HEK293 (cell line): Measurements from ENCODE around the gene EHMT1.

Source experiments
- BCL11B ChIP-seq: fragments of 450-650 bp; formaldehyde crosslinking; IDR thresholded peaks from 2 replicates; pipeline ENCODE4 v1.5.1; 2016; ENCODE audit warnings: low read depth, missing biosample characterization, missing genetic modification characterization
- KLF16 ChIP-seq: fragments of 450-650 bp; formaldehyde crosslinking; IDR thresholded peaks from 2 replicates; pipeline ENCODE4 v1.5.1; 2017; ENCODE audit warnings: missing biosample characterization, missing genetic modification characterization
- SCRT1 ChIP-seq: fragments of 450-650 bp; formaldehyde crosslinking; IDR thresholded peaks from 2 replicates; pipeline ENCODE4 v1.5.1; 2016; ENCODE audit warnings: missing biosample characterization, missing genetic modification characterization, borderline replicate concordance
- SP2 ChIP-seq: fragments of 450-650 bp; formaldehyde crosslinking; IDR thresholded peaks from 2 replicates; pipeline ENCODE4 v1.5.1; 2016; ENCODE audit warnings: missing biosample characterization, missing genetic modification characterization
- ZBTB17 ChIP-seq: fragments of 450-650 bp; formaldehyde crosslinking; IDR thresholded peaks from 2 replicates; pipeline ENCODE4 v1.5.1; 2016; ENCODE audit warnings: missing biosample characterization, missing genetic modification characterization
- ZBTB21 ChIP-seq: fragments of 450-650 bp; formaldehyde crosslinking; IDR thresholded peaks from 2 replicates; pipeline ENCODE4 v1.5.1; 2017; ENCODE audit warnings: missing biosample characterization, missing genetic modification characterization
- ZBTB8A ChIP-seq: fragments of 450-650 bp; formaldehyde crosslinking; IDR thresholded peaks from 2 replicates; pipeline ENCODE4 v1.5.1; 2016; ENCODE audit warnings: missing biosample characterization, missing genetic modification characterization
- ZIC2 ChIP-seq: fragments of 450-650 bp; formaldehyde crosslinking; IDR thresholded peaks from 2 replicates; pipeline ENCODE4 v1.5.1; 2016; ENCODE audit warnings: missing biosample characterization, missing genetic modification characterization
- ZNF174 ChIP-seq: fragments of 450-650 bp; formaldehyde crosslinking; IDR thresholded peaks from 2 replicates; pipeline ENCODE4 v1.5.0; 2017; ENCODE audit warnings: missing biosample characterization, mild to moderate bottlenecking, missing genetic modification characterization
- ZNF221 ChIP-seq: fragments of 450-650 bp; formaldehyde crosslinking; IDR thresholded peaks from 2 replicates; pipeline ENCODE4 v1.5.1; 2017; ENCODE audit warnings: missing biosample characterization, missing genetic modification characterization, borderline replicate concordance
- ZNF302 ChIP-seq: fragments of 450-650 bp; formaldehyde crosslinking; IDR thresholded peaks from 2 replicates; pipeline ENCODE4 v1.5.1; 2016; ENCODE audit warnings: missing biosample characterization, missing genetic modification characterization, low read depth
- ZNF629 ChIP-seq: fragments of 450-650 bp; formaldehyde crosslinking; IDR thresholded peaks from 2 replicates; pipeline ENCODE4 v1.5.1; 2017; ENCODE audit warnings: missing biosample characterization, missing genetic modification characterization
- ZNF707 ChIP-seq: fragments of 450-650 bp; formaldehyde crosslinking; IDR thresholded peaks from 2 replicates; pipeline ENCODE4 v1.5.1; 2016; ENCODE audit warnings: missing biosample characterization, missing genetic modification characterization
- ZSCAN16 ChIP-seq: fragments of 450-650 bp; formaldehyde crosslinking; IDR thresholded peaks from 2 replicates; pipeline ENCODE4 v1.5.1; 2016; ENCODE audit warnings: missing biosample characterization, missing genetic modification characterization
- ZSCAN30 ChIP-seq: fragments of 450-650 bp; IDR thresholded peaks from 2 replicates; pipeline ENCODE4 v1.5.1; 2018; ENCODE audit warnings: missing biosample characterization, mild to moderate bottlenecking, missing genetic modification characterization, moderate library complexity
- TF ChIP-seq, protein P1 (sequence below): fragments of 450-650 bp; formaldehyde crosslinking; IDR thresholded peaks from 2 replicates; pipeline ENCODE4 v1.5.1; 2016; ENCODE audit warnings: missing biosample characterization, missing genetic modification characterization
- TF ChIP-seq, protein P2 (sequence below): fragments of 450-650 bp; formaldehyde crosslinking; IDR thresholded peaks from 2 replicates; pipeline ENCODE4 v1.5.1; 2016; ENCODE audit warnings: missing biosample characterization, missing genetic modification characterization
- TF ChIP-seq, protein P3 (sequence below): fragments of 450-650 bp; IDR thresholded peaks from 2 replicates; pipeline ENCODE4 v1.5.1; 2018; ENCODE audit warnings: missing biosample characterization, mild to moderate bottlenecking, missing genetic modification characterization
- TF ChIP-seq, protein P4 (sequence below): fragments of 450-650 bp; formaldehyde crosslinking; IDR thresholded peaks from 2 replicates; pipeline ENCODE4 v1.5.1; 2017; ENCODE audit warnings: missing biosample characterization, missing genetic modification characterization
- TF ChIP-seq, protein P5 (sequence below): fragments of 450-650 bp; formaldehyde crosslinking; IDR thresholded peaks from 2 replicates; pipeline ENCODE4 v1.5.1; 2016; ENCODE audit warnings: missing biosample characterization, missing genetic modification characterization
- TF ChIP-seq, protein P6 (sequence below): fragments of 450-650 bp; formaldehyde crosslinking; optimal IDR thresholded peaks from 2 replicates; pipeline ENCODE3; 2016; ENCODE audit warnings: missing biosample characterization, mild to moderate bottlenecking, missing genetic modification characterization

The EHMT1 gene

DNA sequence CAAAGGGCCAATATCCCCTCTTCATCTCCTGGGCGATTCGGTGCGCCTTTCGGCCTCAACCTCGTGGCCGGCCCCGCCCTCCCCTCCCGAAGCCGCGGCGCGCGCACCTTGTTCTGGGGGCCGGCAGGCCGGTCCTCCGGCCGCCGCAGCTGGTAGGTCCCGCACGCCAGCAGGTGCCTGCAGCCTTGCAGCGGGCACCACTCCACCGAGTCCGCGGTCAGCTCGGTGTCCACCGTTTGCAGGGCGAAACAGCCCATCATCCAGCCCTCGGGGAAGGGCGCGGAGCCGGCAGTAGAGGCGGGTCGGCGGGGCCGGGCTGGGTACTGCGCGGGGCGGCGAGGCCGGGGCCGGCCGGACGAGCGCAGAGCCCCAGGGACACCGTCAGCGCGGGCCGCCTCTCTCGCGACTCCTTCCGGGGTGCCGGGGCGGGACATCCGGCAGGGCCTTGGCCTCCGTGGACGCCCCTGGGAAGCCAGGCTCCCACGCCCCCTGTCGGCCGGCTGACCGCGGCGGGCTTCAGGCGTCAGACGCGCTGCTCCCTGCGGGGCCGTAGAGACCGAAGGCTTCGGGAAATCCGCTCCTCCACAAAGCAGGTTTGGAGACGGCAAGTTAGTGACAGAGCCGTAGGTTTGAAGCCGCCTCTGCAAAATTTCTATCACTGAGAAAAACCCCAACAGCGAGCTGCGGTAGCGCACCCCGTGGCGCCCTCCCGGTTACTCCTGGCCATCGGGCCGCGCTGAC is 40.1 kb upstream of the EHMT1 start, which contains the start of gene DPH7 (continued):
- TF ChIP-seq SCRT1 (0 out of 2 replicates have a peak, but pooled peaks have one; percentile 26), ZNF302 (tag by site-specific recombination) (no peak), SP2 (tag by site-specific recombination) (peak; percentile 82), ZBTB17 (tag by site-specific recombination) (peak; percentile 47; the same call in 1 of the 2 replicates), ZSCAN16 (tag by site-specific recombination) (peak; percentile 12; the same call in 1 of the 2 replicates), ZBTB8A (tag by site-specific recombination) (peak; percentile 74), BCL11B (peak; percentile 59; the same call in 1 of the 2 replicates), ZIC2 (tag by site-specific recombination) (peak; percentile 36; the same call in 1 of the 2 replicates), ZBTB21 (tag by site-specific recombination) (peak; percentile 54; the same call in 1 of the 2 replicates), ZNF174 (no peak), ZSCAN30 (tag by site-specific recombination) (peak; percentile 97), ZNF629 (tag by site-specific recombination) (peak; percentile 57; the same call in 1 of the 2 replicates), KLF16 (peak; percentile 41; the same call in 1 of the 2 replicates), ZNF221 (no peak), ZNF707 (tag by site-specific recombination) (no peak)
- TF ChIP-seq, protein P1, sequence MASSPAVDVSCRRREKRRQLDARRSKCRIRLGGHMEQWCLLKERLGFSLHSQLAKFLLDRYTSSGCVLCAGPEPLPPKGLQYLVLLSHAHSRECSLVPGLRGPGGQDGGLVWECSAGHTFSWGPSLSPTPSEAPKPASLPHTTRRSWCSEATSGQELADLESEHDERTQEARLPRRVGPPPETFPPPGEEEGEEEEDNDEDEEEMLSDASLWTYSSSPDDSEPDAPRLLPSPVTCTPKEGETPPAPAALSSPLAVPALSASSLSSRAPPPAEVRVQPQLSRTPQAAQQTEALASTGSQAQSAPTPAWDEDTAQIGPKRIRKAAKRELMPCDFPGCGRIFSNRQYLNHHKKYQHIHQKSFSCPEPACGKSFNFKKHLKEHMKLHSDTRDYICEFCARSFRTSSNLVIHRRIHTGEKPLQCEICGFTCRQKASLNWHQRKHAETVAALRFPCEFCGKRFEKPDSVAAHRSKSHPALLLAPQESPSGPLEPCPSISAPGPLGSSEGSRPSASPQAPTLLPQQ (tag by site-specific recombination) = peak; percentile 79
- TF ChIP-seq, protein P2, sequence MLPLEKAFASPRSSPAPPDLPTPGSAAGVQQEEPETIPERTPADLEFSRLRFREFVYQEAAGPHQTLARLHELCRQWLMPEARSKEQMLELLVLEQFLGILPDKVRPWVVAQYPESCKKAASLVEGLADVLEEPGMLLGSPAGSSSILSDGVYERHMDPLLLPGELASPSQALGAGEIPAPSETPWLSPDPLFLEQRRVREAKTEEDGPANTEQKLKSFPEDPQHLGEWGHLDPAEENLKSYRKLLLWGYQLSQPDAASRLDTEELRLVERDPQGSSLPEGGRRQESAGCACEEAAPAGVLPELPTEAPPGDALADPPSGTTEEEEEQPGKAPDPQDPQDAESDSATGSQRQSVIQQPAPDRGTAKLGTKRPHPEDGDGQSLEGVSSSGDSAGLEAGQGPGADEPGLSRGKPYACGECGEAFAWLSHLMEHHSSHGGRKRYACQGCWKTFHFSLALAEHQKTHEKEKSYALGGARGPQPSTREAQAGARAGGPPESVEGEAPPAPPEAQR (tag by site-specific recombination) = peak; percentile 30; the same call in 1 of the 2 replicates
- TF ChIP-seq, protein P3, sequence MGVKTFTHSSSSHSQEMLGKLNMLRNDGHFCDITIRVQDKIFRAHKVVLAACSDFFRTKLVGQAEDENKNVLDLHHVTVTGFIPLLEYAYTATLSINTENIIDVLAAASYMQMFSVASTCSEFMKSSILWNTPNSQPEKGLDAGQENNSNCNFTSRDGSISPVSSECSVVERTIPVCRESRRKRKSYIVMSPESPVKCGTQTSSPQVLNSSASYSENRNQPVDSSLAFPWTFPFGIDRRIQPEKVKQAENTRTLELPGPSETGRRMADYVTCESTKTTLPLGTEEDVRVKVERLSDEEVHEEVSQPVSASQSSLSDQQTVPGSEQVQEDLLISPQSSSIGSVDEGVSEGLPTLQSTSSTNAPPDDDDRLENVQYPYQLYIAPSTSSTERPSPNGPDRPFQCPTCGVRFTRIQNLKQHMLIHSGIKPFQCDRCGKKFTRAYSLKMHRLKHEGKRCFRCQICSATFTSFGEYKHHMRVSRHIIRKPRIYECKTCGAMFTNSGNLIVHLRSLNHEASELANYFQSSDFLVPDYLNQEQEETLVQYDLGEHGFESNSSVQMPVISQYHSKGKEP (tag by site-specific recombination) = peak; percentile 81
- TF ChIP-seq, protein P4, sequence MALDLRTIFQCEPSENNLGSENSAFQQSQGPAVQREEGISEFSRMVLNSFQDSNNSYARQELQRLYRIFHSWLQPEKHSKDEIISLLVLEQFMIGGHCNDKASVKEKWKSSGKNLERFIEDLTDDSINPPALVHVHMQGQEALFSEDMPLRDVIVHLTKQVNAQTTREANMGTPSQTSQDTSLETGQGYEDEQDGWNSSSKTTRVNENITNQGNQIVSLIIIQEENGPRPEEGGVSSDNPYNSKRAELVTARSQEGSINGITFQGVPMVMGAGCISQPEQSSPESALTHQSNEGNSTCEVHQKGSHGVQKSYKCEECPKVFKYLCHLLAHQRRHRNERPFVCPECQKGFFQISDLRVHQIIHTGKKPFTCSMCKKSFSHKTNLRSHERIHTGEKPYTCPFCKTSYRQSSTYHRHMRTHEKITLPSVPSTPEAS (tag by site-specific recombination) = no peak
- TF ChIP-seq, protein P5, sequence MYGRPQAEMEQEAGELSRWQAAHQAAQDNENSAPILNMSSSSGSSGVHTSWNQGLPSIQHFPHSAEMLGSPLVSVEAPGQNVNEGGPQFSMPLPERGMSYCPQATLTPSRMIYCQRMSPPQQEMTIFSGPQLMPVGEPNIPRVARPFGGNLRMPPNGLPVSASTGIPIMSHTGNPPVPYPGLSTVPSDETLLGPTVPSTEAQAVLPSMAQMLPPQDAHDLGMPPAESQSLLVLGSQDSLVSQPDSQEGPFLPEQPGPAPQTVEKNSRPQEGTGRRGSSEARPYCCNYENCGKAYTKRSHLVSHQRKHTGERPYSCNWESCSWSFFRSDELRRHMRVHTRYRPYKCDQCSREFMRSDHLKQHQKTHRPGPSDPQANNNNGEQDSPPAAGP = peak; percentile 50; the same call in 1 of the 2 replicates
- TF ChIP-seq, protein P6, sequence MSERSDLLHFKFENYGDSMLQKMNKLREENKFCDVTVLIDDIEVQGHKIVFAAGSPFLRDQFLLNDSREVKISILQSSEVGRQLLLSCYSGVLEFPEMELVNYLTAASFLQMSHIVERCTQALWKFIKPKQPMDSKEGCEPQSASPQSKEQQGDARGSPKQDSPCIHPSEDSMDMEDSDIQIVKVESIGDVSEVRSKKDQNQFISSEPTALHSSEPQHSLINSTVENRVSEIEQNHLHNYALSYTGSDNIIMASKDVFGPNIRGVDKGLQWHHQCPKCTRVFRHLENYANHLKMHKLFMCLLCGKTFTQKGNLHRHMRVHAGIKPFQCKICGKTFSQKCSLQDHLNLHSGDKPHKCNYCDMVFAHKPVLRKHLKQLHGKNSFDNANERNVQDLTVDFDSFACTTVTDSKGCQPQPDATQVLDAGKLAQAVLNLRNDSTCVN (tag by site-specific recombination) = peak; percentile 95
- TF ChIP-seq, all 188 proteins: peak for 62
